Hepatocyte (in vitro differentiated cells): ENCODE data around the gene DNAJC5G. TPM values are rescaled to one million over a fixed set of nuclear protein-coding genes. Genes with fewer than 3 reads are reported as not detected.

Experiments used
- DNase-seq: peaks from one replicate; pipeline ENCODE4 v3.0.0-alpha.2; 2016; ENCODE audit warnings: low spot score
- H2AFZ ChIP-seq: fragments of 200-600 bp; sonication (generic); 2 replicates; pipeline ENCODE4 v1.6.0; 2016; ENCODE audit warnings: antibody characterized with exemption, mild to moderate bottlenecking
- H3K27ac ChIP-seq: fragments of 200-600 bp; sonication (generic); 2 replicates; pipeline ENCODE4 v1.5.1; 2016; ENCODE audit warnings: mild to moderate bottlenecking
- H3K27me3 ChIP-seq: fragments of 200-600 bp; sonication (generic); 2 replicates; pipeline ENCODE4 v1.6.1; 2016
- H3K36me3 ChIP-seq: fragments of 200-600 bp; sonication (generic); replicated peaks from 2 replicates; pipeline ENCODE4 v1.5.1; 2016; ENCODE audit warnings: low read depth; ENCODE audit not compliant: insufficient read depth
- H3K4me1 ChIP-seq: fragments of 200-600 bp; sonication (generic); 2 replicates; pipeline ENCODE4 v1.5.1; 2016; ENCODE audit warnings: mild to moderate bottlenecking, moderate library complexity; ENCODE audit not compliant: insufficient read depth
- H3K4me2 ChIP-seq: fragments of 200-600 bp; sonication (generic); 2 replicates; pipeline ENCODE4 v1.6.0; 2016
- H3K4me3 ChIP-seq: fragments of 200-600 bp; sonication (generic); 2 replicates; pipeline ENCODE4 v1.5.1; 2016; ENCODE audit warnings: mild to moderate bottlenecking
- H3K79me2 ChIP-seq: fragments of 200-600 bp; sonication (generic); 2 replicates; pipeline ENCODE4 v1.6.0; 2017; ENCODE audit warnings: mild to moderate bottlenecking
- H3K9me2 ChIP-seq: fragments of 200-600 bp; sonication (generic); replicated peaks from 2 replicates; pipeline ENCODE4 v1.6.0; 2017; ENCODE audit warnings: mild to moderate bottlenecking; ENCODE audit not compliant: insufficient read depth
- H3K9me3 ChIP-seq: fragments of 200-600 bp; sonication (generic); 2 replicates; pipeline ENCODE4 v1.5.1; 2016; ENCODE audit warnings: low read depth, mild to moderate bottlenecking
- H4K20me1 ChIP-seq: fragments of 200-600 bp; sonication (generic); 2 replicates; pipeline ENCODE4 v1.6.0; 2016; ENCODE audit warnings: mild to moderate bottlenecking; ENCODE audit not compliant: insufficient read depth, poor library complexity, severe bottlenecking
- CTCF ChIP-seq: fragments of 200-600 bp; sonication (generic); IDR thresholded peaks from 2 replicates; pipeline ENCODE4 v1.5.1; 2016; ENCODE audit warnings: antibody characterized with exemption, mild to moderate bottlenecking; ENCODE audit not compliant: poor library complexity
- EZH2 ChIP-seq: fragments of 200-600 bp; sonication (generic); IDR thresholded peaks from 2 replicates; pipeline ENCODE4 v1.6.1; 2016; ENCODE audit warnings: antibody characterized with exemption, mild to moderate bottlenecking, borderline replicate concordance
- EZH2phosphoT487 ChIP-seq: fragments of 200-600 bp; sonication (generic); IDR thresholded peaks from one replicate; pipeline ENCODE4 v1.6.1; 2018; ENCODE audit warnings: antibody characterized with exemption, mild to moderate bottlenecking, low read depth, moderate library complexity; ENCODE audit not compliant: unreplicated experiment, severe bottlenecking
- WGBS: methylation state at CpG from one replicate; pipeline ENCODE4 v1.1.6; 2016; ENCODE audit warnings: low lambda C conversion rate; ENCODE audit errors: missing lambda C conversion rate; 5-methylcytosine and 5-hydroxymethylcytosine counted together
- polyA plus RNA-seq: library from polyadenylated mRNA; unstranded; fragments of >200 nt; fragmentation: Nextera tagmentation; extraction: Ambion mirVana; gene quantifications from 2 replicates; pipeline ENCODE4 v1.2.1, GENCODE V29; 2016
- total RNA-seq: library from RNA; depleted of rRNA; stranded (reverse); fragments of >200 nt; gene quantifications from 2 replicates; pipeline ENCODE4 v1.2.3, GENCODE V29; 2014

The DNAJC5G gene
- total and polyA plus RNA-seq, 2 experiments from 2014 or later = not detected

DNA sequence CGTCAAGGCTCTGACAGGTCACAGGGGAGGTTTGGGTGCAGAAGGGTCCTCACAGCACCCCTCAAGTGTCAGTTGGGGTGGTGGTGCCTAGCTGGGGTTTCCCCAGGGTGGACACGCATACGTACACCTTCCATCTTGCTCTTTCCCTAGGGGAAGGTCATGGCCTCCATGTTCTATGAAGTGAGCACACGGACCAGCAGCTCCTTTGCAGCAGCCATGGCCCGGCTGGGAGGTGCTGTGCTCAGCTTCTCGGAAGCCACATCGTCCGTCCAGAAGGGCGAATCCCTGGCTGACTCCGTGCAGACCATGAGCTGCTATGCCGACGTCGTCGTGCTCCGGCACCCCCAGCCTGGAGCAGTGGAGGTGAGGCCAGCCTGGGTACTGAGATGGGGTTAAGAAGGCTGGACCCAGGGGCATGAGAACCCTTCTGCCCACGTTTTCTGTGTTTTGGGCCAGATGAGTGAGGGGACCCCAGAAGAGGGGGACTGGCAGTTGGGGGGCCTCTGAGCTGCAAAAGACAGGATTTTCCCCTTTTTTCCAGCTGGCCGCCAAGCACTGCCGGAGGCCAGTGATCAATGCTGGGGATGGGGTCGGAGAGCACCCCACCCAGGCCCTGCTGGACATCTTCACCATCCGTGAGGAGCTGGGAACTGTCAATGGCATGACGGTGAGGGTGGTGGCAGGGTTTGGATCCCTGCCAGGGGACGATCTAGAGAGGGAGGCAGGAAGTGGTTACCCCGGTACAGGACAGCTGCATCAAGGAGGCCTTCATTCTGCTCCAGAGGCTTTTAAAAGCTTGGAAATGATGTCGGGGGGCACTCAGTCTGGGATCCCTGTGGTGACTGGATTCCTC lies 33.2 kb upstream of the DNAJC5G start:
- H3K4me1 ChIP-seq = no peaks in the 10 kb centered on the region
- no peak overlapping the region for H3K27ac ChIP-seq
- no peaks in the 10 kb centered on the region for H3K79me2 ChIP-seq
- 92% methylated on average over 24 of the region's 24 CpGs for whole genome bisulfite sequencing
- H3K36me3 ChIP-seq = no peaks in the 10 kb centered on the region
- no peaks in the 10 kb centered on the region for H3K9me2 ChIP-seq
- H2AFZ ChIP-seq = no peak overlapping the region
- H3K9me3 ChIP-seq = no peaks in the 10 kb centered on the region
- DNase-seq = no peak
- H4K20me1 ChIP-seq = no peaks in the 10 kb centered on the region
- no peak overlapping the region for H3K4me3 ChIP-seq
- TF ChIP-seq EZH2 = no peak
- no peak for TF ChIP-seq EZH2phosphoT487
- no peaks in the 10 kb centered on the region for H3K27me3 ChIP-seq
- no peak overlapping the region for H3K4me2 ChIP-seq

DNA sequence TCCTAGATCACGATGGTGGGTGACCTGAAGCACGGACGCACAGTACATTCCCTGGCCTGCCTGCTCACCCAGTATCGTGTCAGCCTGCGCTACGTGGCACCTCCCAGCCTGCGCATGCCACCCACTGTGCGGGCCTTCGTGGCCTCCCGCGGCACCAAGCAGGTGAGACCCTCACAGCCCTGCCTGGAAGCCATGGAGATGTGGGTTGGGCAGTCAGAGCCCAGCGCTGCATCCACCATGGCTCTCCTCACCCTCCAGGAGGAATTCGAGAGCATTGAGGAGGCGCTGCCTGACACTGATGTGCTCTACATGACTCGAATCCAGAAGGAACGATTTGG lies 32.6 kb upstream of the DNAJC5G start:
- H3K36me3 ChIP-seq = no peaks in the 10 kb centered on the region

GRCh38 chr2:27243391-27244130 lies 31.7 kb upstream of the DNAJC5G start:
- Histone ChIP-seq H3K4me1 (no peaks in the 10 kb centered on the region), H3K36me3 (no peaks in the 10 kb centered on the region), H3K9me2 (no peaks in the 10 kb centered on the region), H3K79me2 (no peaks in the 10 kb centered on the region), H3K27ac (no peak overlapping the region), H3K27me3 (no peaks in the 10 kb centered on the region), H3K4me3 (no peak overlapping the region), H3K9me3 (no peaks in the 10 kb centered on the region), H3K4me2 (no peak overlapping the region), H4K20me1 (no peaks in the 10 kb centered on the region), H2AFZ (no peak overlapping the region)
- no peak for DNase-seq
- TF ChIP-seq CTCF = no peak
- TF ChIP-seq EZH2phosphoT487 = no peak
- no peak for TF ChIP-seq EZH2
- 94% methylated on average over 19 of the region's 19 CpGs for WGBS

More for the DNA sequence above, 32.6 kb upstream of the DNAJC5G start:
- H3K27me3 ChIP-seq = no peaks in the 10 kb centered on the region
- no peak overlapping the region for H2AFZ ChIP-seq
- H3K79me2 ChIP-seq = no peaks in the 10 kb centered on the region
- H3K9me2 ChIP-seq = no peaks in the 10 kb centered on the region
- no peak overlapping the region for H3K4me2 ChIP-seq
- H3K9me3 ChIP-seq = no peaks in the 10 kb centered on the region
- DNase-seq = no peak
- TF ChIP-seq CTCF (no peak), EZH2 (no peak), EZH2phosphoT487 (no peak)
- no peak overlapping the region for H3K27ac ChIP-seq
- 97% methylated on average over 16 of the region's 16 CpGs for WGBS
- no peaks in the 10 kb centered on the region for H3K4me1 ChIP-seq
- H4K20me1 ChIP-seq = no peaks in the 10 kb centered on the region
- H3K4me3 ChIP-seq = no peak overlapping the region

- no peaks in the 10 kb centered on the region for H3K9me3 ChIP-seq
- no peaks in the 10 kb centered on the region for H3K79me2 ChIP-seq
- no peak overlapping the region for H2AFZ ChIP-seq
- TF ChIP-seq EZH2phosphoT487 (no peak), EZH2 (no peak), CTCF (no peak)
- no peaks in the 10 kb centered on the region for H3K36me3 ChIP-seq
- no peak overlapping the region for H3K27ac ChIP-seq
- H3K4me3 ChIP-seq = no peak overlapping the region
- DNase-seq = no peak
- 90% methylated on average over 10 of the region's 10 CpGs for WGBS
- no peak overlapping the region for H3K4me2 ChIP-seq
- no peaks in the 10 kb centered on the region for H3K9me2 ChIP-seq
- H4K20me1 ChIP-seq = no peaks in the 10 kb centered on the region
- H3K27me3 ChIP-seq = peaks cover 3% of the 10 kb centered on the region
- H3K4me1 ChIP-seq = no peaks in the 10 kb centered on the region
Measured at GRCh38 chr2:27245116-27245515, 30.1 kb upstream of the DNAJC5G start.
